CD4-positive, CD25-positive, alpha-beta regulatory T cell (primary cell): ENCODE data around the gene ATP4A. TPM values are rescaled to one million over a fixed set of nuclear protein-coding genes. Genes with fewer than 3 reads are reported as not detected.

ENCODE experiments used
- ATAC-seq, 2 donors: fragments of 150-1000 bp; cut with Tn5 transposase; one replicate each; pipeline ENCODE4 v1.10.0; 2021; ENCODE audit warnings: low read depth in 2 of 2, moderate number of reproducible peaks in 2 of 2, moderate library complexity in 1 of 2
- DNase-seq, 3 donors: peaks; one replicate each; pipeline versions ENCODE4 v3.0.0 to v3.0.0-alpha.2; 2012 to 2022; ENCODE audit warnings: mixed read lengths in 1 of 3
- H3K27ac ChIP-seq: one replicate; pipeline ENCODE4 v1.7.0; 2013; ENCODE audit warnings: mild to moderate bottlenecking, low read length; ENCODE audit not compliant: insufficient read depth, poor library complexity, severe bottlenecking
- H3K27me3 ChIP-seq: one replicate; pipeline ENCODE4 v1.7.0; 2013; ENCODE audit warnings: low read length; ENCODE audit not compliant: control insufficient read depth, insufficient read depth
- H3K36me3 ChIP-seq: one replicate; pipeline ENCODE4 v1.7.0; 2013; ENCODE audit warnings: mild to moderate bottlenecking, low read length, moderate library complexity; ENCODE audit not compliant: control insufficient read depth, insufficient read depth
- H3K4me1 ChIP-seq: 2 replicates; pipeline ENCODE4 v1.7.0; 2013; ENCODE audit warnings: mild to moderate bottlenecking, low read length; ENCODE audit not compliant: insufficient read depth, control insufficient read depth, poor library complexity, severe bottlenecking
- H3K4me3 ChIP-seq: one replicate; pipeline ENCODE4 v1.7.0; 2013; ENCODE audit warnings: low read depth, mild to moderate bottlenecking, low read length, moderate library complexity
- H3K9me3 ChIP-seq, 2 experiments: 1 replicate in 1 of 2; 2 replicates in 1 of 2; pipeline ENCODE4 v1.7.0; 2013; ENCODE audit warnings: low read length in 2 of 2, mild to moderate bottlenecking in 1 of 2, moderate library complexity in 1 of 2; ENCODE audit not compliant: control insufficient read depth in 2 of 2
- H3K27ac Mint-ChIP-seq, 3 donors: one replicate each; pipeline ENCODE4 v1.8.0; 2020 to 2022; ENCODE audit warnings: mild to moderate bottlenecking in 3 of 3, mixed read lengths in 3 of 3, moderate library complexity in 2 of 3
- H3K27me3 Mint-ChIP-seq: one replicate; pipeline ENCODE4 v1.8.0; 2022; ENCODE audit warnings: mild to moderate bottlenecking, mixed read lengths
- H3K36me3 Mint-ChIP-seq: one replicate; pipeline ENCODE4 v1.8.0; 2020; ENCODE audit warnings: mixed read lengths
- H3K4me1 Mint-ChIP-seq, 4 donors: one replicate each; pipeline ENCODE4 v1.8.0; 2020 to 2022; ENCODE audit warnings: mixed read lengths in 4 of 4, mild to moderate bottlenecking in 1 of 4
- H3K4me3 Mint-ChIP-seq, 4 donors: one replicate each; pipeline ENCODE4 v1.8.0; 2020 to 2022; ENCODE audit warnings: mild to moderate bottlenecking in 4 of 4, mixed read lengths in 4 of 4, moderate library complexity in 3 of 4
- H3K9me3 Mint-ChIP-seq, 7 donors: one replicate each; pipeline ENCODE4 v1.8.0; 2020 to 2022; ENCODE audit warnings: mixed read lengths in 7 of 7, mild to moderate bottlenecking in 3 of 7, moderate library complexity in 2 of 7
- polyA plus RNA-seq, 4 donors: library from polyadenylated mRNA; unstranded; fragments of 300-500 nt; fragmentation: Illumina TruSeq; gene quantifications; one replicate each; pipeline ENCODE4 v1.2.3, GENCODE V29; 2021
- total RNA-seq: library from RNA; stranded (reverse); gene quantifications from one replicate; pipeline ENCODE4 v1.2.3, GENCODE V29; 2022

Gene ATP4A
- total and polyA plus RNA-seq, 5 donors from 2014 or later = not detected

- Mint-ChIP-seq H3K27ac (no peak overlapping the region), H3K4me1 (peaks cover 0 to 15% (median 2%) of the 10 kb centered on the region in 4 donors), H3K4me3 (no peak overlapping the region), H3K27me3 (no peaks in the 10 kb centered on the region), H3K36me3 (no peaks in the 10 kb centered on the region), H3K9me3 (peaks cover 0 to 1% (median 0%) of the 10 kb centered on the region in 7 donors)
- H3K27ac ChIP-seq = no peak overlapping the region
- ATAC-seq = no peak
- no peak overlapping the region for H3K4me3 ChIP-seq
- no peaks in the 10 kb centered on the region for H3K27me3 ChIP-seq
- peaks cover 6% of the 10 kb centered on the region for H3K4me1 ChIP-seq
- no peak for DNase-seq
- no peaks in the 10 kb centered on the region for H3K9me3 ChIP-seq
- no peaks in the 10 kb centered on the region for H3K36me3 ChIP-seq
These were observed 23.6 kb downstream of the ATP4A start for GRCh38 chr19:35539850-35540249.

DNA sequence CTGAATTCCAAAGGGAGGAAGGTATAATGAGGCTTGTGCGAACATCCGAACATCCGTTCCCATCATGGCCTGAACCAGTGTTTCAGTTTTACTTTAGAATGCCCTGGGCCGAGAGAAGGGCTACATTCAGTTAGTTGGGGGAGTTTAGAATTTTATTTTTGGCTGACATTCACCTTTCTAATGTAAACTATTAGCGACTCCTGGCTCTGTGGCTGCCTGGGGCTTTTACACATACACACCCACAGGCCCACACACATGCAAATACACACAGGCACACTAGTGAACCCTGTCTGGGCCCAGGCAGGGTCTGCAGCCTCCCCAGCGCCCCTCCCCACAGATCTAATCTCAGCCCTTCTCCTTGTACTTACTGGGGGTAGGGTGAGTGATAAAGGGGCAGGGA lies 24.1 kb downstream of the ATP4A start:
- Mint-ChIP-seq H3K27ac (no peak overlapping the region), H3K36me3 (no peaks in the 10 kb centered on the region), H3K27me3 (no peaks in the 10 kb centered on the region), H3K9me3 (peaks cover 0 to 1% (median 0%) of the 10 kb centered on the region in 7 donors), H3K4me1 (peaks cover 0 to 11% (median under 1%) of the 10 kb centered on the region in 4 donors), H3K4me3 (no peak overlapping the region)
- Histone ChIP-seq H3K36me3 (no peaks in the 10 kb centered on the region), H3K27me3 (no peaks in the 10 kb centered on the region), H3K27ac (no peak overlapping the region), H3K9me3 (no peaks in the 10 kb centered on the region), H3K4me1 (peaks cover under 1% of the 10 kb centered on the region), H3K4me3 (no peak overlapping the region)
- ATAC-seq = no peak
- no peak for DNase-seq

DNA sequence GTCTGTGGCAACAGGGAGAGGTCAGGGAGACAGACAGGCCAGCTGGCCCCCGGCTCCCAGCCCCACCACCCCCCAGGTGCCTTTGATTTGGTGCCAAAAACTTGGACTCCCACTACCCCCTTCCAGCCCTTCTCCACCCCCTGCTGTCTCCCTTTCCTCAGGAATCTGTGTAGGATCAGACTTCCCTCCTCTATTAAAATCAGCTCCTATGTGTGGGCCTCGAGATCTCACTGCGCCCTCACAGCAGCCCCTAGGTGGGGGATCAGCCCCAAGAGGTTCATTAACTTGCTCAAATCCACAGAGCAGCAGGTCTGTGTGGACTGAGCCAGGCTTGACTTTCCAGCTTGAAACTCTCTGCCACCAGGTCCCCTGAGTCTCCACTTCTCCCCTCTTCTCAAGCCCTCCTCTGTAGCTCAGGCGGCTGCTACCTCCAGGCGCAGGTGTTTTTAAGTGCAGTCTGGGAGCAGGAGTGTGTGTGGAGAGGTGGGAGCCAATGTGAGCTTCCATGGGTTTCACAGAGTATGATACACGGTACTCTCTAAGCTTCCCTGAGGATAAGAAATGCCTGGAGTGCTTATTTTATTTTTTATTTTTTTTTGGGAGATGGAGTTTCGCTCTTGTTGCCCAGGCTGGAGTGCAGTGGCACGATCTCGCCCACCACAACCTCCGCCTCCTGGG lies 28.5 kb downstream of the ATP4A start:
- Histone ChIP-seq H3K36me3 (no peaks in the 10 kb centered on the region), H3K27me3 (peaks cover 2% of the 10 kb centered on the region), H3K27ac (no peak overlapping the region), H3K4me1 (peaks cover 11% of the 10 kb centered on the region), H3K4me3 (no peak overlapping the region), H3K9me3 (no peaks in the 10 kb centered on the region)
- Mint-ChIP-seq H3K27me3 (peaks cover 29% of the 10 kb centered on the region), H3K27ac (peak overlapping the region in 1 of 3 donors; percentile 23), H3K36me3 (no peaks in the 10 kb centered on the region), H3K9me3 (peaks cover 0 to 1% (median 0%) of the 10 kb centered on the region in 7 donors), H3K4me1 (peaks cover 0 to 14% (median 8%) of the 10 kb centered on the region in 4 donors), H3K4me3 (no peak overlapping the region)
- DNase-seq (no peak), ATAC-seq (no peak)

DNA sequence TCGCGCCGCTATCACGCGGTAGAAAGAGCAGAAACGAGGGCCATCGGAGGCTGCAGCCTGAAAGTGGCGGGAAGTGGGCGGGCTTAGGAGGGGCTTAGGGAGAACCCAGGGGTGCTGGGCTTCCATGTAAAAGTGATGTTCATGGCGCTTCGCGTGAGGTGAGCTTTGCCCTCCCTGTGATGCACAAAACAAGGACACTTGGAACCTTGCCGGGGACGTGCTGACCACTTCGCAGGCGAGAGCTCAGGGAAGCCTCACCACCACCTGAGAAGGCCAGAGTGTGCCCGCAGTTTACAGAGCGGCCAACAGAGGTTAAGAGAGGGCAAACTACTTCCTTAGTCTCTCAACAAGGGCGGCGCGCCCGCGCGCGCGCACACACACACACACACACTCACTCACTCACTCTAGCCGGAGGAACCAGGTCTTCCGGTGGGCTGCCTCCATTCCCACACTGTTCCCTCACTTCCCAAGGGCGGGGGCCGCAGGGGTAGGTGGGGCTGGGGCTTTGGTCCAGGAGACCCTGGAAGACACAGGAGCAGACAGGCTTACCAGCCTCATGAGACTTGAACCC lies 29.6 kb downstream of the ATP4A start:
- DNase-seq = peak in 2 of 3 donors; percentile 43 to 66
- peaks cover 0 to 1% (median 0%) of the 10 kb centered on the region in 7 donors for H3K9me3 Mint-ChIP-seq
- H3K27me3 Mint-ChIP-seq = peaks cover 40% of the 10 kb centered on the region
- H3K36me3 ChIP-seq = no peaks in the 10 kb centered on the region
- peak overlapping the region; percentile 19 for H3K4me3 ChIP-seq
- no peak overlapping the region for H3K27ac ChIP-seq
- peak overlapping the region; percentile 29 to 78 (median 62) for H3K27ac Mint-ChIP-seq
- peak overlapping the region; percentile 7 to 86 (median 54) for H3K4me3 Mint-ChIP-seq
- no peaks in the 10 kb centered on the region for H3K36me3 Mint-ChIP-seq
- H3K4me1 Mint-ChIP-seq = peaks cover 0 to 14% (median 8%) of the 10 kb centered on the region in 4 donors
- no peaks in the 10 kb centered on the region for H3K9me3 ChIP-seq
- H3K27me3 ChIP-seq = peaks cover 2% of the 10 kb centered on the region
- peak; percentile 67 to 86 for ATAC-seq
- H3K4me1 ChIP-seq = peaks cover 11% of the 10 kb centered on the region

GRCh38 chr19:35533201-35533821 lies 30.1 kb downstream of the ATP4A start, which contains the start of gene GAPDHS:
Gene GAPDHS, plus strand, starts transcription at chr19:35533456. Its CDS starts 72 bp downstream, at chr19:35533528.
- H3K4me3 Mint-ChIP-seq = peak within 1 kb of the TSS; percentile 7 to 86 (median 54)
- no peak within 1 kb of the TSS for H3K27ac ChIP-seq

DNA sequence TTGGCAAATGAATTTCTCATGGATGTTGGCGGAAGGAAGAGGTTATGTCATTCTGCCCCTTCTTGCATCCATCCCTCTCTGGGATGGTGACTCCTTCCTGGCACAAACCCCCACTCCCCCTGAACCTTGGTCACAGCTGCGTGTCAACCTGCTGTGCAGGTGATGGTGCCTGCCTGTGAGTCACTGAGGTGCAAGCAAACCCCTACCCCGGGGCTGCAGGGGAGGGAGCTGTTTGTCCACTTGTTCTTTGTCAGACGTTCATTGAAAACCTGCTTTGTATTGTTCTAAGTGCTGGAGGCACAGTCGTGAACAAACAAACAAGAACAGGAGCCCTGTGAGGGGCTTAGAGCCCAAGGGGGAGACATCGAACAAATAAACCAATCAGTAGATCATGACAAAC lies 32.2 kb downstream of the ATP4A start:
- no peak overlapping the region for H3K4me3 Mint-ChIP-seq
- no peak for DNase-seq
- H3K9me3 Mint-ChIP-seq = peaks cover 0 to 1% (median 0%) of the 10 kb centered on the region in 7 donors
- no peaks in the 10 kb centered on the region for H3K36me3 Mint-ChIP-seq
- Histone ChIP-seq H3K9me3 (no peaks in the 10 kb centered on the region), H3K27me3 (peaks cover 2% of the 10 kb centered on the region), H3K4me1 (peaks cover 11% of the 10 kb centered on the region), H3K27ac (no peak overlapping the region), H3K36me3 (no peaks in the 10 kb centered on the region), H3K4me3 (no peak overlapping the region)
- peaks cover 53% of the 10 kb centered on the region for H3K27me3 Mint-ChIP-seq
- no peak for ATAC-seq
- H3K4me1 Mint-ChIP-seq = peaks cover 0 to 14% (median 8%) of the 10 kb centered on the region in 4 donors
- no peak overlapping the region for H3K27ac Mint-ChIP-seq

More at GRCh38 chr19:35533201-35533821, 30.1 kb downstream of the ATP4A start, which contains the start of gene GAPDHS:
- peaks cover 0 to 1% (median 0%) of the 10 kb centered on the region in 7 donors for H3K9me3 Mint-ChIP-seq
- peaks cover 0 to 14% (median 8%) of the 10 kb centered on the region in 4 donors for H3K4me1 Mint-ChIP-seq
- H3K27me3 Mint-ChIP-seq = peaks cover 46% of the 10 kb centered on the region
- peak within 1 kb of the TSS; percentile 29 to 78 (median 62) for H3K27ac Mint-ChIP-seq
- Histone ChIP-seq H3K4me1 (peaks cover 11% of the 10 kb centered on the region), H3K9me3 (no peaks in the 10 kb centered on the region), H3K27me3 (peaks cover 2% of the 10 kb centered on the region), H3K4me3 (peak within 1 kb of the TSS; percentile 19), H3K36me3 (no peaks in the 10 kb centered on the region)
- no peak for ATAC-seq
- H3K36me3 Mint-ChIP-seq = no peaks in the 10 kb centered on the region
- DNase-seq = no peak

GRCh38 chr19:35529241-35530218 lies 33.9 kb downstream of the ATP4A start:
- DNase-seq = no peak
- no peak overlapping the region for H3K27ac ChIP-seq
- H3K4me3 ChIP-seq = no peak overlapping the region
- H3K9me3 ChIP-seq = no peaks in the 10 kb centered on the region
- no peaks in the 10 kb centered on the region for H3K36me3 Mint-ChIP-seq
- H3K27me3 Mint-ChIP-seq = peaks cover 63% of the 10 kb centered on the region
- peaks cover 0 to 12% (median 7%) of the 10 kb centered on the region in 4 donors for H3K4me1 Mint-ChIP-seq
- no peak overlapping the region for H3K4me3 Mint-ChIP-seq
- no peaks in the 10 kb centered on the region for H3K9me3 Mint-ChIP-seq
- H3K27ac Mint-ChIP-seq = no peak overlapping the region
- peaks cover 11% of the 10 kb centered on the region for H3K4me1 ChIP-seq
- no peak for ATAC-seq
- no peaks in the 10 kb centered on the region for H3K36me3 ChIP-seq
- peaks cover 2% of the 10 kb centered on the region for H3K27me3 ChIP-seq
